Spleen (tissue), 7 donors: Measurements from ENCODE around the gene KSR1.

Experiments
- POLR2A ChIP-seq, 3 donors: fragments of 450-650 bp; IDR thresholded peaks; one replicate each; pipeline ENCODE4 v1.5.1; 2017; ENCODE audit warnings: antibody characterized with exemption in 3 of 3, mild to moderate bottlenecking in 1 of 3
- POLR2AphosphoS5 ChIP-seq, 3 donors: sonication (generic); formaldehyde crosslinking; IDR thresholded peaks; one replicate each; pipeline ENCODE4 v1.5.1; 2017; ENCODE audit warnings: antibody characterized with exemption in 3 of 3
- TF ChIP-seq, protein P1 (sequence below), 11 experiments: fragments of 200-600 bp in 7 of 11; fragments of 450-650 bp in 4 of 11; sonication (generic) in 4 of 11; IDR thresholded peaks in 8 of 11; conservative IDR thresholded peaks in 3 of 11; 1 replicate in 7 of 11; 2 replicates in 4 of 11; pipeline versions ENCODE4 v1.4.0 to v1.8.0; 2016 to 2021; ENCODE audit warnings: antibody characterized with exemption in 11 of 11, inconsistent platforms in 4 of 11, mild to moderate bottlenecking in 1 of 11
- donor health status: DM: no; HTN: no; CAD: no; lungs with moderate emphysema.
- donor health status: DM: no; HTN: no; CAD: no.
- donor health status: DM: no; HTN: no; CAD: no.

DNA sequence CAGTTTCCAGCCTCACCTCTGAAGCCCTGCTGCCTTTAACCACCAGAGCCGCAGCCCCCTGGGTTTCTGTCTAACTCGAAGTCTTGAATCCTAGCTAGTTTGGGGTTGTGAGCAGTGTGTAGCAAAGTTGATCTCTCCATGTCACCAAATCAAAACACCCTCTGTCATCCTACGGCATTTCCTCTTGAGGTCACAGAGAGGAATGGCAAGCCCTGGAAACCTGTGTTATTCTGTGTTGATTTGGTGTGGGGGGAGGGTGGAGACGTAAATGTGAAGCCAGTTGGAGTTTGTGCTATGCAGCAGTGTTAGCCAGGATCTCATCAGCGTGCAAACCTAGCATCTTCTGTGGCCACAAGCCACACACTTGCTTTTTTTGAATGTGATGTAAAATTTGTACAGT, 169.6 kb downstream of the KSR1 start:
- TF ChIP-seq, protein P1, sequence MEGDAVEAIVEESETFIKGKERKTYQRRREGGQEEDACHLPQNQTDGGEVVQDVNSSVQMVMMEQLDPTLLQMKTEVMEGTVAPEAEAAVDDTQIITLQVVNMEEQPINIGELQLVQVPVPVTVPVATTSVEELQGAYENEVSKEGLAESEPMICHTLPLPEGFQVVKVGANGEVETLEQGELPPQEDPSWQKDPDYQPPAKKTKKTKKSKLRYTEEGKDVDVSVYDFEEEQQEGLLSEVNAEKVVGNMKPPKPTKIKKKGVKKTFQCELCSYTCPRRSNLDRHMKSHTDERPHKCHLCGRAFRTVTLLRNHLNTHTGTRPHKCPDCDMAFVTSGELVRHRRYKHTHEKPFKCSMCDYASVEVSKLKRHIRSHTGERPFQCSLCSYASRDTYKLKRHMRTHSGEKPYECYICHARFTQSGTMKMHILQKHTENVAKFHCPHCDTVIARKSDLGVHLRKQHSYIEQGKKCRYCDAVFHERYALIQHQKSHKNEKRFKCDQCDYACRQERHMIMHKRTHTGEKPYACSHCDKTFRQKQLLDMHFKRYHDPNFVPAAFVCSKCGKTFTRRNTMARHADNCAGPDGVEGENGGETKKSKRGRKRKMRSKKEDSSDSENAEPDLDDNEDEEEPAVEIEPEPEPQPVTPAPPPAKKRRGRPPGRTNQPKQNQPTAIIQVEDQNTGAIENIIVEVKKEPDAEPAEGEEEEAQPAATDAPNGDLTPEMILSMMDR (IDR thresholded peaks at IDR 0.05 in 8 of 11, conservative IDR thresholded peaks at IDR 0.05 in 3 of 11): no peak
- no peak for TF ChIP-seq POLR2A (IDR thresholded peaks at IDR 0.05)
- TF ChIP-seq POLR2AphosphoS5 (IDR thresholded peaks at IDR 0.05): no peak
